Measurements from ENCODE around the gene BANP.
A peak's percentile ranks its signal among the peaks of the same experiment; 100 is the strongest.
"Not testable (repeated sequence)": the region's sequence is repeated elsewhere in the genome, so short reads cannot be mapped to it uniquely, and the experiment has no call there.

BANP gene

DNA sequence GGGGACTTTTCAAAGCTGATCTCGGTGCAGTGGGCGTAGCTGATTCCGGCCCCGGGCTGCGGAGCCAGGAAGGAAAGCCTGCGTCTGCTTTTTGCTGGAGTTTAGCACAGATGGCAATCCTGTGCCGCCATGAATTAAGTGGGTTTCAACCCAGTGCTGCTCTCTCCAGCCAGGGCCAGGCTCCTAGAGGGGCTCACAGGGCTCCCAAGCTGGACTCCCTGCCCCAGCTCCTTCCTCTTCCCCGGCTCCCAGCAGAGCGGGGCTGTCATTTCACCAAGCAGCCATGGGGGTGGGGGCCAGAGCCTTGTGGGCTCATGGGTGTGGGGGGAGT lies 140.7 kb downstream of the BANP start:
- H3K4me3 ChIP-seq (ENCODE audit: control insufficient read depth, low read depth, low read length); DNase-seq (ENCODE audit: low read depth): not testable (repeated sequence)

GRCh38 chr16:88092791-88093555 lies 141.7 kb downstream of the BANP start:
- DNase-seq (ENCODE audit: low read depth); H3K4me3 ChIP-seq (ENCODE audit: control insufficient read depth, low read depth, low read length): not testable (repeated sequence)

DNA sequence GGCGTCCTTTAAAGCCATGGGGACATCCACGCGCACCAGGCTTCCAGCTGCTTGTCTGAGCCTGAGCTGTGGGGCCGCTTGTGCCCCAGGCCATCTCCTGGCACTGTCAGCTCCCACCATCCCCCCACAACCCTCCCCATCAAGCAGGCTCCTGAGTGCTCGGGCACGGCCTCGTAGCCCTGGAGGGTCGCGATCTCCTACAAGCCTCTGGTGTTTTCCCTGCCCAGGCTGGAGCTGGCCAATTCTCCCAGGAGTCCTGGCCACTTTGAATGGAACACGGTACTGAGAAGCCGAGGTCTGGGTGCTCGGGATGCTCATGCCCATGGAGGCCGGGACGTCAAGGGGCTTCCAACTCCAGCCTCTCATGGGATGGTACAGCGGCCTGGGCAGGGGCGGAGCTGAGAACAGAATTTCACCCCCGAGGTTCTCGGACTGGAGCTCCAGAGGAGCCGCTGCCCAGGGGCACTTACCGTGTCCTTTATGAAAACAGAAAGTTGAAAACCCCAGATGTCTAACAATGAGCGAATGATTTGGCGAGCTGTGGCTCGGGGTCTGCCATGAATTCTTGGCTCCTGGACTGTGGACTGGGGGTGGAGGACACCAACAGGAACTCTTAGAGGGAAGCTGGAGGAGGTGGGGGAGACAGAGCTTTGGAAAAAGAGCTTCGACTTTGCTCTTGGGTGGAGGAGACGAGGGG lies 142.5 kb downstream of the BANP start:
- not testable (repeated sequence) for H3K4me3 ChIP-seq (ENCODE audit: control insufficient read depth, low read depth, low read length); DNase-seq (ENCODE audit: low read depth)

DNA sequence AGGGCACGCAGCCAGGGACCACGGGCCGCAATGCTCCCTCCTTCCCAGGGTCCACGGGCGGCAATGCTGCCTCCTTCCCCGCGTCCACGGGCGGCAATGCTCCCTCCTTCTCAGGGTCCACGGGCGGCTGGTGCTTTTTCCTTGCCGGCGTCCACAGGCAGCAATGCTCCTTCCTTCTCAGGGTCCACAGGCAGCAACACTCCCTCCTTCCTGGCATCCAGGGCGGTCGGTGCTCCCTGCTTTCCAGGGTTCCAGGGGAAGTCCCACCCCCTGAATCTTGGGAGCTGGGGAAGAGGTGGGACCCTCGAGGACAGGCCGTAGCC lies 143.0 kb downstream of the BANP start:
- DNase-seq (ENCODE audit: low read depth); H3K4me3 ChIP-seq (ENCODE audit: control insufficient read depth, low read depth, low read length): not testable (repeated sequence)

GRCh38 chr16:88094900-88095299 lies 143.7 kb downstream of the BANP start:
- H3K4me3 ChIP-seq (ENCODE audit: control insufficient read depth, low read depth, low read length): not testable (repeated sequence)

DNA sequence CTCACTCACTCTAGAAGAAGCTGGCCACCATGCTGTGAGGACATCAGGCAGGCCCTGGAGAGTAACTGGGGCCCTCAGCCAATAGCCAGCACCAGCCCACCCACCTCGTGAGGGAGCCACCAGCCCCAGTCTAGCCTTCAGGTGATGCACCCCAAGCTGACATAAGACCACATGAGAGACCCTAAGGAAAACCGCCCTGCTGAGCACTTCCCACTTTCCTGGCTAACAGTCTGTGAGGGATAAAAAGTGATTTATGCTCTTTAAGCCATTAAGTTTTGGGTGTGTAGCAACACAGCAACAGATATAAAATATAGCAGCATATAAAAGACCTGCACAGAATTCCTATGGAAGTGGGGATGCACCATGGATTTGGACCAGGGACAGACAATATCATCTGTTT lies 145.4 kb downstream of the BANP start:
- H3K4me3 ChIP-seq (ENCODE audit: control insufficient read depth, low read depth, low read length); DNase-seq (ENCODE audit: low read depth): not testable (repeated sequence)

More at GRCh38 chr16:88094900-88095299, 143.7 kb downstream of the BANP start:
- not testable (repeated sequence) for DNase-seq (ENCODE audit: low read depth)

DNA sequence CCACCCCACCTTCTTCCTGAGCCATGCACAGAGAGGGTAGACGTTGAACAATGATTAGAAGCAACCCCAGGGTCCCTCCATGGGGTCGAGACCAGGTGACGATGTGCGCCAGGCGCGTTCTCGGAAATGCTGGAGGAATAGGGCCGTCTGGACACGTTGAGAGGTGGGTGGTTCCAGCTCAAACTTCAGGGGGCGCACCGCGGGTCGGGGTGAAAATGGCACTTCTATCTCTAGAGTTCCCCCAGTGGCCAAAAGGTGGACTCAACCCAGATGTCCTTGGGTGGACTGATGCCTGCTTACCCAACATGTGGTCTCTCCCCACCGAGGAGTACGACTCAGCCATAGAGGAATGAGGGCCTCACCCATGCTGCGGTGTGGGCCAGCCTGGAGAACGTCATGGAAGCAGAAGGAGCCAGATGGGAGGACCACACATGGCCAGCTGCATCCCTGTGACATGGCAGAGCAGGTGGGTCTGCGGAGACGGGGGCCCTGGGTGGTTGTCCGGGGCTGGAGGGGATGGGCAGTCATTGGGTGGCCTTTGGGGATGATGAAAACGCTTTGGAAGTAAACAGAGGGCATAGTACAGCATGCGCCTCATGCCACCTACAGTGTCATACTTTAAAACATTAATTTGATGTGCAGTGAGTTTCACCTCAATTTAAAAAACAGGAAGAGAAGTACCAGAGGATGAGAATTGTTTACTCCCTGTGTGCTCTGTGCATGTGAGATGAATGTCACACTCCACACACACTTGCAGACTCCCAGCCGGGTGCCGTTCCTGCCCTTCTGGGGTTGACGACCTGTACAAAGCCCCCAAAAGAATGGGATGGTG lies 147.7 kb downstream of the BANP start:
- H3K4me3 ChIP-seq (ENCODE audit: control insufficient read depth, low read depth, low read length): not testable (repeated sequence)
- TF ChIP-seq CTCF (IDR thresholded peaks at IDR 0.05; ENCODE audit: control insufficient read depth, insufficient read depth, low read depth, low read length, missing control alignments): peak; percentile 26
- peak; percentile 48 for DNase-seq (ENCODE audit: low read depth)

DNA sequence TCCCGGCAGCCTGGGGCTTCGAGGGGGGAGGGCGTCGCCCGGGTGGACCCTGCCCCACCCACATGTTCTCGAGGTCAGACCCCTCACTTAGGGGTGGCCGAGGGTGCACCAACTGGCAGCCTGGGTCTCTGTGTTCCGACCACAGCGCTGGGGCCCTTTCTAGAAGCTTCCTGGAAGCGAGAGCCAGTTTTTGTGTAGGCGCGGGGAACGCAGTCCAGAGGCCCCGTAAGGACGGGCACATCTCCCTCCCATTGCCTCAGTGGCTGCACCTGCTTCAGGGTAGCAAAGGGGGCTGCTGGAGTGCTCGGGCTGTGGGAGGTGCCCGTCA lies 148.3 kb downstream of the BANP start:
- no peak for TF ChIP-seq CTCF (IDR thresholded peaks at IDR 0.05; ENCODE audit: control insufficient read depth, insufficient read depth, low read depth, low read length, missing control alignments)
- H3K4me3 ChIP-seq (ENCODE audit: control insufficient read depth, low read depth, low read length): no peak overlapping the region
- DNase-seq (ENCODE audit: low read depth): no peak

DNA sequence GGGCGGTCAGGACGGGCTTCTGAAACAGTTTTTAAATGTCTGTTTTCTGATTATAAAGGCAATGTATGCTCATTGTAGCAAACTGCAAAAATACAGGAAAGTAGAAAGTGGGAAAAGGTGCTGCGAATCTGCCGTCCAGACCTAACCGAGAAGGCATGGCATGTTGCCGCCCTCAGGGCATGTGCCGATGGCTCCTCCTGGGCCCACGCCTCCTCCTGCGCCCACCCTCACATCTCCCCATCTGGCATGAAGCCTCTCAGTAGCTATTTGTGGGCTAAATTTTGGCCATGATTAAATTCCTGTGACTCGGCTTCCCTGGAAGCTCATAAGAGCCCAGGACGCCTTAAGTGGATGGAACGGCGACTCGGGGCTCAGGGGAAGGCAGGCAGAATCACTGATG lies 148.7 kb downstream of the BANP start:
- DNase-seq (ENCODE audit: low read depth); H3K4me3 ChIP-seq (ENCODE audit: control insufficient read depth, low read depth, low read length): not testable (repeated sequence)

GRCh38 chr16:88100801-88101622 lies 149.8 kb downstream of the BANP start:
- DNase-seq (ENCODE audit: low read depth); H3K4me3 ChIP-seq (ENCODE audit: control insufficient read depth, low read depth, low read length): not testable (repeated sequence)

DNA sequence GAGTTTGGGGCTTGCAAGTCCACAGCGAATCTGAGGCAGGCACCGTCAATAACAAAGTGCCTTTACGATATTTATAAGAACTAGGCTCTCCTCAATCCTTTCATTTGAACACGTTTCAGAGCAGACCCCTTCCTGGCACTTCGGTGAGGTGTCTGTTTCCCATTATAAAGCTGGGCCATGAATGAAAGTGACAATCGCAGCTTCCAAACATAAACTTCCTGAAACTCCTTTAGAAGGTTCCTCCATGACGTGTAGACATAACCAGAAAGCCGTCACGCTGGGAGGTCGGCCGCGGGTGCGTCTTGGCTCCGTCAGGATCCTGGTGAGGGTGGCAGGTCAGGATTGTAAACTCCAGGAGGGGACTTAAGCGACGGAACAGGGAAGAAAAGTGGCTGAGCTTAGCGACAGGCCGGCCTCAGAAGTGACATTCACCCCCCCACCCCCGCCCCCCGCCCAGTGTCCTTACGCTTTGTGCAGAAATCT lies 150.4 kb downstream of the BANP start:
- not testable (repeated sequence) for DNase-seq (ENCODE audit: low read depth); H3K4me3 ChIP-seq (ENCODE audit: control insufficient read depth, low read depth, low read length)
